Endothelial cell (in vitro differentiated cells): ENCODE measurements around the gene NDRG4. TPM values are rescaled to one million over a fixed set of nuclear protein-coding genes. Genes with fewer than 3 reads are reported as not detected.

Experiments used
- DNase-seq: peaks from one replicate; pipeline ENCODE4 v3.0.0; 2021; ENCODE audit warnings: low spot score
- H3K27ac Mint-ChIP-seq: one replicate; pipeline ENCODE4 v1.8.0; 2021; ENCODE audit warnings: mixed read lengths, inconsistent platforms; ENCODE audit not compliant: unreplicated experiment
- H3K27me3 Mint-ChIP-seq: one replicate; pipeline ENCODE4 v1.8.0; 2021; ENCODE audit warnings: mild to moderate bottlenecking, moderate library complexity, mixed read lengths, inconsistent platforms; ENCODE audit not compliant: unreplicated experiment
- H3K36me3 Mint-ChIP-seq: one replicate; pipeline ENCODE4 v1.8.0; 2021; ENCODE audit warnings: mild to moderate bottlenecking, low read depth, mixed read lengths, inconsistent platforms; ENCODE audit not compliant: unreplicated experiment
- H3K4me1 Mint-ChIP-seq: one replicate; pipeline ENCODE4 v1.8.0; 2021; ENCODE audit warnings: mild to moderate bottlenecking, mixed read lengths, inconsistent platforms; ENCODE audit not compliant: unreplicated experiment
- H3K4me3 Mint-ChIP-seq: one replicate; pipeline ENCODE4 v1.8.0; 2021; ENCODE audit warnings: mild to moderate bottlenecking, mixed read lengths, inconsistent platforms; ENCODE audit not compliant: unreplicated experiment
- H3K9me3 Mint-ChIP-seq: one replicate; pipeline ENCODE4 v1.8.0; 2021; ENCODE audit warnings: mixed read lengths, inconsistent platforms; ENCODE audit not compliant: unreplicated experiment
- CTCF ChIP-seq: fragments of 200-600 bp; sonication (generic); IDR thresholded peaks from one replicate; pipeline ENCODE4 v1.5.0; 2021; ENCODE audit warnings: antibody characterized with exemption; ENCODE audit not compliant: unreplicated experiment
- total RNA-seq: library from RNA; stranded (reverse); fragmentation: NEBNext Ultra II Directional; extraction: Animal tissue kit (Norgen Biotek cat#: 25700); gene quantifications from one replicate; pipeline ENCODE4 v1.2.1, GENCODE V29; 2021; ENCODE audit not compliant: unreplicated experiment

Gene NDRG4
- total RNA-seq, 1 donor from 2014 or later: 5.9 TPM

- H3K9me3 Mint-ChIP-seq: no peaks in the 10 kb centered on the region
- peaks cover 64% of the 10 kb centered on the region for H3K36me3 Mint-ChIP-seq
- no peak for DNase-seq
- H3K27ac Mint-ChIP-seq: no peak overlapping the region
- TF ChIP-seq CTCF: no peak
- H3K27me3 Mint-ChIP-seq: peaks cover 2% of the 10 kb centered on the region
- H3K4me3 Mint-ChIP-seq: no peak overlapping the region
- no peaks in the 10 kb centered on the region for H3K4me1 Mint-ChIP-seq
Observed at GRCh38 chr16:58535100-58535499, 35.2 kb downstream of the NDRG4 start.

DNA sequence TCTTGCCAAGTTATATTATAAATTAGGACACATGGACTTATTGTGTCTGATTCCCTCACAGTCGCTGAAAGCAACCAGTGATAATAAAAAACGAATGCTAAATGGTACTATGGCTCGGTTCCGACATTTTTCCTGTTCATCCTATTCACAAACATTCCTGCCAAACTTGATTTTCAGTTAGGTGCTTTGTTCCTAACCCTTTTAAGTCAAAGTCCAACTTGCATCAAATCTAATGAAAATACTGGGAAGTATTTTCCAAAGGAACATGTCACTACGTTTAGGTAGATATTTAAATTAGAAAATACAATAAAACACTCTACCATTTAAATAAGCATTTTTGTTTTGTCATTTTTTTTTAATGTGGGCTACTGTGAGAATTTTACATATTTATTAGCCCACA, 36.3 kb downstream of the NDRG4 start:
- no peak overlapping the region for H3K4me3 Mint-ChIP-seq
- H3K27me3 Mint-ChIP-seq: peaks cover 2% of the 10 kb centered on the region
- H3K36me3 Mint-ChIP-seq: peaks cover 65% of the 10 kb centered on the region
- no peak for DNase-seq
- no peak overlapping the region for H3K27ac Mint-ChIP-seq
- no peak for TF ChIP-seq CTCF
- no peaks in the 10 kb centered on the region for H3K9me3 Mint-ChIP-seq
- H3K4me1 Mint-ChIP-seq: no peaks in the 10 kb centered on the region

DNA sequence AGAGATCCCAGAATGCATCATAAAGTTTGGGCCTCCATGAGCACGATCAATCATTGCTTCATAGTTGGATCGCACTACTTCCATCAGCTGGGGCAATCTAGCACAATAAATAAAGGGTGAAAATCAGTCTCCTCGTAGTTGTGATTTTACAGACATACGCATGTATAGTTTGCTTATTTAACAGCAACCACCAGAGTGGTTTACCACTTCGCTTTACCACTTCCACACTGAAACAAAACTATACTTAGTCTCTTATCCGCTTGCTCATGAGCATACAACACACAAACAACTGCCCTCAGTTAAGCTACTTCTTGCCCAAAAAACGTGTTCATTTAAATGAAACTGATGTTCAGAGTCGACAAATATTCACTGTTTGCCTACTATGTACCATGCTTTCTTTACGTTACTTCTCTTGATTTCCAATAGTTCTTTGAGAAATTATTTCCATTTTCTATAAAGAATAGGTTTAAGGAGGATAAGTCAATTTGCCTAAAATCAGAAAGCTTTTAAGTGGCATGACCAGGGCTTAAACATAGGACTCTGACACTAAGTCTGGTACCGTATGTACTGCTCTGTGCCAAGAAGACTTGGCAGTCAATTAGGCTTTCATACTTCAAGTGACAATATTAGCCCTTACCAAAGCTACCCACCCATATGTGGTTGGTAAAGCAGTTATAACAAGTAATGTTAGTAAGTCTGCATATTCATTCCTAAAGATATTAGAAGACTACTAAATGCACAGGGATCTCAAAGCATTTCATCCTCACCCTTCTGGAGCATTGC, 37.4 kb downstream of the NDRG4 start:
- Mint-ChIP-seq H3K27ac (no peak overlapping the region), H3K4me3 (no peak overlapping the region), H3K27me3 (peaks cover 2% of the 10 kb centered on the region), H3K9me3 (no peaks in the 10 kb centered on the region), H3K36me3 (peaks cover 63% of the 10 kb centered on the region), H3K4me1 (no peaks in the 10 kb centered on the region)
- DNase-seq: no peak
- TF ChIP-seq CTCF: no peak

DNA sequence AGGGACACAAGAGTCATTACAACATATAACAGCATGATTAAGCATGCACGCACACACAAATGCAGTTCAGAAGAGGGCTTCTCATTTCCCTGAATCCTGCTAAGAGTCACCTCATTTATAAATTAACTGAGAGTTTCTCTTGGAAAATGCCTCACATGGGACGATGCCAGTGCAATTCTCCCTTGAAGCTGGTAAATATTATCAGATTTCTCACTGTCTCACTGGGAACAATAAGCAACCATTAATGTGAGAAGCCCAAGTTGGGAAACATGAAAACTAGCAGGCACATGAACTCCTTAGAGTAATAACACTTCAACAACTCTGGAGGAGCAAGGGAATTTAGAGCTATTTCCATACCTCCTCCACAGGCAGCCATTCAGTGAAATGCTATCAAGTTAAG, 41.8 kb downstream of the NDRG4 start:
- H3K36me3 Mint-ChIP-seq: peaks cover 68% of the 10 kb centered on the region
- TF ChIP-seq CTCF: no peak

DNA sequence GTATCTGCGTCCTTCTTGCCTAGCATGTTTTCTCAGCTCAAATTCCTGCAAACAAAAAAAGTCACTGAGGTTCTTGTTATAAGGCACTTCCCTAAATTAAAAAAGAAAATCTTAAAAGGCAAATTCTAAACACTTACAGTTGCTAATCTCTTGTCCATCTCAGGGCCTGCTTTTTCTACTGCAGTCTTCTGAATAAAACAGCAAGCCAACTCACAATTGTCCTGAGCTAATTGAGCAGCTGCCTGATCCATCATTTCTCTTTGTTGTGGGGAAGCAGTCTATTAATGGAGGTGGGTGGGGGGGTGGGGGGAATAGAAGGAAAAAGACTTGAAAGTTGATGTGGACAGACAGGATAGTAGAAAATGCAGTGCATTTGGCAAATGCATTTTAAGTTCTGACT, 42.3 kb downstream of the NDRG4 start:
- Mint-ChIP-seq H3K4me1 (no peaks in the 10 kb centered on the region), H3K27me3 (peaks cover 2% of the 10 kb centered on the region), H3K36me3 (peaks cover 71% of the 10 kb centered on the region), H3K9me3 (no peaks in the 10 kb centered on the region), H3K4me3 (no peak overlapping the region), H3K27ac (no peak overlapping the region)
- no peak for DNase-seq
- TF ChIP-seq CTCF: no peak

More for the DNA sequence above, 41.8 kb downstream of the NDRG4 start:
- Mint-ChIP-seq H3K27ac (no peak overlapping the region), H3K9me3 (no peaks in the 10 kb centered on the region), H3K4me1 (no peaks in the 10 kb centered on the region), H3K27me3 (peaks cover 2% of the 10 kb centered on the region), H3K4me3 (no peak overlapping the region)
- no peak for DNase-seq
